Nephron progenitor cell (in vitro differentiated cells): ENCODE data around the gene SLC27A1.

Source experiments
- DNase-seq: peaks from one replicate; pipeline ENCODE4 v3.0.0; 2021
- H3K27ac Mint-ChIP-seq: 2 replicates; pipeline ENCODE4 v1.8.0; 2021; ENCODE audit warnings: mild to moderate bottlenecking, moderate library complexity, mixed read lengths
- H3K27me3 Mint-ChIP-seq: 2 replicates; pipeline ENCODE4 v1.8.0; 2021; ENCODE audit warnings: mild to moderate bottlenecking, low read depth, mixed read lengths; ENCODE audit not compliant: poor library complexity
- H3K36me3 Mint-ChIP-seq: 2 replicates; pipeline ENCODE4 v1.8.0; 2021; ENCODE audit warnings: low read depth, mixed read lengths
- H3K4me1 Mint-ChIP-seq: 2 replicates; pipeline ENCODE4 v1.8.0; 2021; ENCODE audit warnings: mixed read lengths
- H3K4me3 Mint-ChIP-seq: 2 replicates; pipeline ENCODE4 v1.8.0; 2021; ENCODE audit warnings: mild to moderate bottlenecking, moderate library complexity, mixed read lengths
- H3K9me3 Mint-ChIP-seq: 2 replicates; pipeline ENCODE4 v1.8.0; 2021; ENCODE audit warnings: mild to moderate bottlenecking, moderate library complexity, mixed read lengths
- TF ChIP-seq, protein P1 (sequence below): fragments of 200-600 bp; sonication (generic); IDR thresholded peaks from 2 replicates; pipeline ENCODE4 v1.5.0; 2021; ENCODE audit warnings: antibody characterized with exemption

Gene SLC27A1

GRCh38 chr19:17454576-17455071, 15.7 kb upstream of the SLC27A1 start:
- peak; percentile 25 for DNase-seq
- Mint-ChIP-seq H3K9me3 (peaks cover 9% of the 10 kb centered on the region), H3K27ac (no peak overlapping the region), H3K36me3 (no peaks in the 10 kb centered on the region), H3K4me1 (peaks cover 15% of the 10 kb centered on the region), H3K27me3 (peaks cover 98% of the 10 kb centered on the region), H3K4me3 (peak overlapping the region; percentile 35)
- TF ChIP-seq, protein P1, sequence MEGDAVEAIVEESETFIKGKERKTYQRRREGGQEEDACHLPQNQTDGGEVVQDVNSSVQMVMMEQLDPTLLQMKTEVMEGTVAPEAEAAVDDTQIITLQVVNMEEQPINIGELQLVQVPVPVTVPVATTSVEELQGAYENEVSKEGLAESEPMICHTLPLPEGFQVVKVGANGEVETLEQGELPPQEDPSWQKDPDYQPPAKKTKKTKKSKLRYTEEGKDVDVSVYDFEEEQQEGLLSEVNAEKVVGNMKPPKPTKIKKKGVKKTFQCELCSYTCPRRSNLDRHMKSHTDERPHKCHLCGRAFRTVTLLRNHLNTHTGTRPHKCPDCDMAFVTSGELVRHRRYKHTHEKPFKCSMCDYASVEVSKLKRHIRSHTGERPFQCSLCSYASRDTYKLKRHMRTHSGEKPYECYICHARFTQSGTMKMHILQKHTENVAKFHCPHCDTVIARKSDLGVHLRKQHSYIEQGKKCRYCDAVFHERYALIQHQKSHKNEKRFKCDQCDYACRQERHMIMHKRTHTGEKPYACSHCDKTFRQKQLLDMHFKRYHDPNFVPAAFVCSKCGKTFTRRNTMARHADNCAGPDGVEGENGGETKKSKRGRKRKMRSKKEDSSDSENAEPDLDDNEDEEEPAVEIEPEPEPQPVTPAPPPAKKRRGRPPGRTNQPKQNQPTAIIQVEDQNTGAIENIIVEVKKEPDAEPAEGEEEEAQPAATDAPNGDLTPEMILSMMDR: no peak

- peaks cover 15% of the 10 kb centered on the region for H3K4me1 Mint-ChIP-seq
- peaks cover 4% of the 10 kb centered on the region for H3K9me3 Mint-ChIP-seq
- peak; percentile 37 for DNase-seq
- TF ChIP-seq, protein P1: no peak
- no peaks in the 10 kb centered on the region for H3K36me3 Mint-ChIP-seq
- no peak overlapping the region for H3K27ac Mint-ChIP-seq
- no peak overlapping the region for H3K4me3 Mint-ChIP-seq
- H3K27me3 Mint-ChIP-seq: peaks cover 98% of the 10 kb centered on the region
Observed at GRCh38 chr19:17455308-17456123, 14.8 kb upstream of the SLC27A1 start.

- TF ChIP-seq, protein P1: no peak
- Mint-ChIP-seq H3K36me3 (no peaks in the 10 kb centered on the region), H3K9me3 (peaks cover 4% of the 10 kb centered on the region), H3K27ac (no peak overlapping the region), H3K27me3 (peaks cover 92% of the 10 kb centered on the region), H3K4me1 (peaks cover 15% of the 10 kb centered on the region), H3K4me3 (no peak overlapping the region)
- no peak for DNase-seq
Observed at GRCh38 chr19:17456127-17456526, 14.2 kb upstream of the SLC27A1 start.

GRCh38 chr19:17457616-17458015, 12.7 kb upstream of the SLC27A1 start:
- no peak overlapping the region for H3K27ac Mint-ChIP-seq
- H3K36me3 Mint-ChIP-seq: no peaks in the 10 kb centered on the region
- peaks cover 15% of the 10 kb centered on the region for H3K4me1 Mint-ChIP-seq
- H3K4me3 Mint-ChIP-seq: no peak overlapping the region
- H3K27me3 Mint-ChIP-seq: peaks cover 84% of the 10 kb centered on the region
- DNase-seq: no peak
- H3K9me3 Mint-ChIP-seq: peaks cover 4% of the 10 kb centered on the region
- TF ChIP-seq, protein P1: no peak

DNA sequence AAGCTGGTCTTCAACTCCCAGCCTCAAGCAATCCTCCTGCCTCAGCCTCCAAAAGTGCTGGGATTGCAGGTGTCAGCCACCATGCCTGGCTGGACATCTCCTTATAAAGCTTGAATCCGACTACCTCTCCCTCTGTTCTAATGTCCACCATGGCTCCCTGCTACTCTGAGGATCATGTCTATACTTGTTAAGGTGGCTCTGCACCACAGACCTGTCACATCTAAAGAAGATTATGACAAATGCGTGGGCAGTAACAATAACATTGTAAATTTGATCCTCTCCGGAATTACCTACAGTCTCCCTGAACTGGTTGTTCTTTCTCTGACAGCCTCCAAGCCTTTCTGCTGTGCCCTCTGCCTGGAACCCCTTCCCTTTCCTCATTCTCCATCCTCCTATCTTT, 11.4 kb upstream of the SLC27A1 start:
- Mint-ChIP-seq H3K36me3 (no peaks in the 10 kb centered on the region), H3K4me3 (no peak overlapping the region), H3K27me3 (peaks cover 78% of the 10 kb centered on the region), H3K27ac (no peak overlapping the region), H3K9me3 (no peaks in the 10 kb centered on the region), H3K4me1 (peaks cover 11% of the 10 kb centered on the region)
- no peak for DNase-seq
- TF ChIP-seq, protein P1: no peak
